Epithelial cell of esophagus (primary cell): Measurements from ENCODE around the gene SUCLA2.
A peak's percentile ranks its signal among the peaks of the same experiment; 100 is the strongest.

Experiments
- DNase-seq: peaks from one replicate; pipeline ENCODE4 v3.0.0; 2010; ENCODE audit warnings: low read depth
- H3K4me3 ChIP-seq: 2 replicates; pipeline ENCODE4 v1.5.1; 2011; ENCODE audit warnings: mild to moderate bottlenecking, low read length, control low read depth
- CTCF ChIP-seq: IDR thresholded peaks from 2 replicates; pipeline ENCODE4 v1.5.1; 2011; ENCODE audit warnings: low read depth, mild to moderate bottlenecking, low read length, control low read depth, inconsistent platforms; ENCODE audit not compliant: insufficient read depth; ENCODE audit errors: missing control alignments

SUCLA2 gene

GRCh38 chr13:47904891-47905290 is 96.2 kb downstream of the SUCLA2 start:
- TF ChIP-seq CTCF, result no peak
- no peak for DNase-seq
- H3K4me3 ChIP-seq, result no peak overlapping the region

GRCh38 chr13:47904241-47904640 is 96.8 kb downstream of the SUCLA2 start:
- no peak for DNase-seq
- no peak for TF ChIP-seq CTCF
- H3K4me3 ChIP-seq, result no peak overlapping the region

- TF ChIP-seq CTCF, result no peak
- peak; percentile 22 for DNase-seq
- no peak overlapping the region for H3K4me3 ChIP-seq
These were observed 97.2 kb downstream of the SUCLA2 start for GRCh38 chr13:47903836-47904235.

GRCh38 chr13:47901441-47901840 is 99.6 kb downstream of the SUCLA2 start:
- no peak for TF ChIP-seq CTCF
- no peak overlapping the region for H3K4me3 ChIP-seq
- no peak for DNase-seq

- no peak for TF ChIP-seq CTCF
- no peak overlapping the region for H3K4me3 ChIP-seq
- no peak for DNase-seq
These were observed 103.0 kb downstream of the SUCLA2 start for GRCh38 chr13:47898080-47898479.

- H3K4me3 ChIP-seq, result no peak overlapping the region
- peak; percentile 68 for DNase-seq
- no peak for TF ChIP-seq CTCF
These were observed 103.5 kb downstream of the SUCLA2 start for GRCh38 chr13:47897411-47898050.

- DNase-seq, result no peak
- no peak for TF ChIP-seq CTCF
These were observed 104.5 kb downstream of the SUCLA2 start for GRCh38 chr13:47896546-47896945.

More at GRCh38 chr13:47896546-47896945, 104.5 kb downstream of the SUCLA2 start:
- H3K4me3 ChIP-seq, result no peak overlapping the region
